SK-N-SH (cell line): Measurements from ENCODE around the gene SLC24A3.

Experiments
- CTCF ChIP-seq: fragments of 200-600 bp; sonication (generic); IDR thresholded peaks from 2 replicates; pipeline ENCODE4 v1.6.1; 2017; ENCODE audit warnings: antibody characterized with exemption, mild to moderate bottlenecking, moderate library complexity
- MAX ChIP-seq: IDR thresholded peaks from 2 replicates; pipeline ENCODE4 v1.4.0; 2012; ENCODE audit warnings: low read depth
- POLR2AphosphoS5 ChIP-seq: IDR thresholded peaks from 2 replicates; pipeline ENCODE4 v1.6.1; 2012; ENCODE audit warnings: low read depth, low read length

GRCh38 chr20:19718880-19719279 lies 506.4 kb downstream of the SLC24A3 start:
- TF ChIP-seq CTCF (no peak), POLR2AphosphoS5 (no peak), MAX (no peak)
